WTC11 (cell line): ENCODE data around the gene ANKIB1. TPM values are rescaled to one million over a fixed set of nuclear protein-coding genes. Genes with fewer than 3 reads are reported as not detected.

Source experiments
- ATAC-seq: fragments of 200-7000 bp; cut with Tn5 transposase; 2 replicates; pipeline ENCODE4 v1.10.0; 2021; ENCODE audit warnings: mild to moderate bottlenecking, moderate library complexity
- CTCF ChIA-PET: fragments of 300-600 bp; sonication (Branson Sonifier 250); formaldehyde crosslinking; loops from one replicate; lab custom pipeline; 2021; ENCODE audit warnings: antibody characterized with exemption; lab: Charles Lee
- POLR2A ChIA-PET: fragments of 350-600 bp; sonication (Branson Sonifier 250); formaldehyde crosslinking; loops from one replicate; lab custom pipeline; 2021; ENCODE audit warnings: antibody characterized with exemption; lab: Charles Lee
- DNase-seq: peaks from one replicate; pipeline ENCODE4 v3.0.0; 2021; ENCODE audit warnings: low spot score
- H3K27ac Mint-ChIP-seq: 2 replicates; pipeline ENCODE4 v1.8.0; 2021; ENCODE audit warnings: mixed read lengths
- H3K27me3 Mint-ChIP-seq: 2 replicates; pipeline ENCODE4 v1.8.0; 2021; ENCODE audit warnings: low read depth, mild to moderate bottlenecking, moderate library complexity, mixed read lengths
- H3K36me3 Mint-ChIP-seq: 2 replicates; pipeline ENCODE4 v1.8.0; 2021; ENCODE audit warnings: mixed read lengths
- H3K4me1 Mint-ChIP-seq: 2 replicates; pipeline ENCODE4 v1.8.0; 2022; ENCODE audit warnings: mixed read lengths
- H3K4me3 Mint-ChIP-seq: 2 replicates; pipeline ENCODE4 v1.8.0; 2021; ENCODE audit warnings: mild to moderate bottlenecking, moderate library complexity, mixed read lengths
- H3K9me3 Mint-ChIP-seq: 2 replicates; pipeline ENCODE4 v1.8.0; 2021; ENCODE audit warnings: mixed read lengths
- ESRRA ChIP-seq: sonication (generic); formaldehyde crosslinking; IDR thresholded peaks from 2 replicates; pipeline ENCODE4 v1.8.1; 2022; ENCODE audit warnings: mild to moderate bottlenecking, missing genetic modification reagents, borderline replicate concordance
- FOXP1 ChIP-seq: sonication (generic); formaldehyde crosslinking; IDR thresholded peaks from 2 replicates; pipeline ENCODE4 v1.8.0; 2022; ENCODE audit warnings: missing genetic modification reagents, mild to moderate bottlenecking, moderate library complexity, borderline replicate concordance
- IRF2 ChIP-seq: sonication (generic); formaldehyde crosslinking; IDR thresholded peaks from 2 replicates; pipeline ENCODE4 v1.8.0; 2022; ENCODE audit warnings: low read depth, missing genetic modification reagents, borderline replicate concordance
- NR1H2 ChIP-seq: sonication (generic); formaldehyde crosslinking; IDR thresholded peaks from 2 replicates; pipeline ENCODE4 v1.9.0; 2021; ENCODE audit warnings: mild to moderate bottlenecking, moderate library complexity, missing genetic modification reagents
- OVOL2 ChIP-seq: fragments of 250-450 bp; sonication (Bioruptor Pico); IDR thresholded peaks from 2 replicates; pipeline ENCODE4 v1.9.0; 2021; ENCODE audit warnings: mild to moderate bottlenecking, borderline replicate concordance
- SMAD3 ChIP-seq: sonication (generic); formaldehyde crosslinking; IDR thresholded peaks from 2 replicates; pipeline ENCODE4 v1.8.0; 2022; ENCODE audit warnings: missing genetic modification reagents, mild to moderate bottlenecking, borderline replicate concordance
- SMAD4 ChIP-seq: sonication (generic); formaldehyde crosslinking; IDR thresholded peaks from 2 replicates; pipeline ENCODE4 v1.8.0; 2022; ENCODE audit warnings: mild to moderate bottlenecking, missing genetic modification reagents
- ZBTB21 ChIP-seq: sonication (generic); formaldehyde crosslinking; IDR thresholded peaks from 2 replicates; pipeline ENCODE4 v1.8.1; 2023; ENCODE audit warnings: mild to moderate bottlenecking, missing genetic modification reagents, borderline replicate concordance
- ZNF121 ChIP-seq: sonication (generic); formaldehyde crosslinking; IDR thresholded peaks from 2 replicates; pipeline ENCODE4 v1.8.0; 2023; ENCODE audit warnings: missing genetic modification reagents
- ZNF263 ChIP-seq: sonication (generic); formaldehyde crosslinking; IDR thresholded peaks from 2 replicates; pipeline ENCODE4 v1.8.1; 2022; ENCODE audit warnings: low read depth, mild to moderate bottlenecking, moderate library complexity, missing genetic modification reagents
- ZNF396 ChIP-seq: fragments of 250-450 bp; sonication (Bioruptor Pico); IDR thresholded peaks from 2 replicates; pipeline ENCODE4 v1.8.0; 2021; ENCODE audit warnings: mild to moderate bottlenecking, moderate library complexity, borderline replicate concordance
- total RNA-seq: library from RNA; stranded (reverse); gene quantifications from 3 replicates; pipeline ENCODE4 v1.2.3, GENCODE V29; 2021
- TF ChIP-seq, protein P1 (sequence below): fragments of 250-450 bp; sonication (Bioruptor Pico); IDR thresholded peaks from 2 replicates; pipeline ENCODE4 v1.9.0; 2021; ENCODE audit warnings: moderate library complexity, mild to moderate bottlenecking, inconsistent platforms, borderline replicate concordance
- TF ChIP-seq, protein P2 (sequence below): sonication (generic); formaldehyde crosslinking; IDR thresholded peaks from 2 replicates; pipeline ENCODE4 v1.8.1; 2022; ENCODE audit warnings: low read depth, missing genetic modification reagents, borderline replicate concordance
- TF ChIP-seq, protein P3 (sequence below): sonication (generic); formaldehyde crosslinking; IDR thresholded peaks from 2 replicates; pipeline ENCODE4 v1.8.0; 2022; ENCODE audit warnings: mild to moderate bottlenecking, missing genetic modification reagents
- TF ChIP-seq, protein P4 (sequence below): fragments of 200-600 bp; IDR thresholded peaks from 2 replicates; pipeline ENCODE4 v1.8.0; 2022; ENCODE audit warnings: antibody characterized with exemption
- TF ChIP-seq, protein P5 (sequence below): sonication (generic); formaldehyde crosslinking; IDR thresholded peaks from 2 replicates; pipeline ENCODE4 v1.8.0; 2022; ENCODE audit warnings: mild to moderate bottlenecking, missing genetic modification reagents
- TF ChIP-seq, protein P6 (sequence below): sonication (generic); formaldehyde crosslinking; IDR thresholded peaks from 2 replicates; pipeline ENCODE4 v1.8.1; 2023; ENCODE audit warnings: mild to moderate bottlenecking, moderate library complexity, missing genetic modification reagents
- TF ChIP-seq, protein P7 (sequence below): sonication (generic); formaldehyde crosslinking; IDR thresholded peaks from 2 replicates; pipeline ENCODE4 v1.8.1; 2023; ENCODE audit warnings: mild to moderate bottlenecking, missing genetic modification reagents, moderate library complexity
- TF ChIP-seq, protein P8 (sequence below): fragments of 250-450 bp; sonication (Bioruptor Pico); IDR thresholded peaks from 2 replicates; pipeline ENCODE4 v1.9.0; 2021; ENCODE audit warnings: mild to moderate bottlenecking
- TF ChIP-seq, protein P9 (sequence below): sonication (generic); formaldehyde crosslinking; IDR thresholded peaks from 2 replicates; pipeline ENCODE4 v1.8.0; 2023; ENCODE audit warnings: missing genetic modification reagents, mild to moderate bottlenecking, borderline replicate concordance

ANKIB1 gene
- total RNA-seq, 1 experiment from 2014 or later = 38.5 TPM

DNA sequence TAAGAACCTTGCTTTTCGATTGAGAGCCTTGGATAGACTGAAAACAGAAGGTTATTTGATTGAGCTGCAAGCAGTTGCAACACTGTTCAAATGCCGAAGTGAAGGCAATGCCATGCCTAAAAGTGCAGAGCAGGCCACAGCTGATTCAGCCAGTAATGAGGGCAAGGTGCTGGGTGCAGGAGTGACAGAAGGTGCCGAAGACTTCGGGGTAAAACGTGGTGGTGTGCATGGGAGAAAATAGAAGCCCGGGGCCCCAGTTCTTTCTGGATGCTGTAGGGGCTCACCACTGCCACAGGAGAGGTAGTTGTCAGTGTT lies 157.9 kb downstream of the ANKIB1 start:
- CTCF ChIA-PET = interaction anchor here (1.4 to 2.2 kb wide), 2 partner anchors 44 to 58 kb away, joined by 5 to 10 read pairs; partner anchors contain the start of gene GATAD1
- H3K9me3 Mint-ChIP-seq = no peaks in the 10 kb centered on the region
- TF ChIP-seq, protein P1, sequence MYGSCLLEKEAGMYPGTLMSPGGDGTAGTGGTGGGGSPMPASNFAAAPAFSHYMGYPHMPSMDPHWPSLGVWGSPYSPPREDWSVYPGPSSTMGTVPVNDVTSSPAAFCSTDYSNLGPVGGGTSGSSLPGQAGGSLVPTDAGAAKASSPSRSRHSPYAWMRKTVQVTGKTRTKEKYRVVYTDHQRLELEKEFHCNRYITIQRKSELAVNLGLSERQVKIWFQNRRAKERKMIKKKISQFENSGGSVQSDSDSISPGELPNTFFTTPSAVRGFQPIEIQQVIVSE (CRISPR knock-in tag) = no peak
- TF ChIP-seq, protein P2, sequence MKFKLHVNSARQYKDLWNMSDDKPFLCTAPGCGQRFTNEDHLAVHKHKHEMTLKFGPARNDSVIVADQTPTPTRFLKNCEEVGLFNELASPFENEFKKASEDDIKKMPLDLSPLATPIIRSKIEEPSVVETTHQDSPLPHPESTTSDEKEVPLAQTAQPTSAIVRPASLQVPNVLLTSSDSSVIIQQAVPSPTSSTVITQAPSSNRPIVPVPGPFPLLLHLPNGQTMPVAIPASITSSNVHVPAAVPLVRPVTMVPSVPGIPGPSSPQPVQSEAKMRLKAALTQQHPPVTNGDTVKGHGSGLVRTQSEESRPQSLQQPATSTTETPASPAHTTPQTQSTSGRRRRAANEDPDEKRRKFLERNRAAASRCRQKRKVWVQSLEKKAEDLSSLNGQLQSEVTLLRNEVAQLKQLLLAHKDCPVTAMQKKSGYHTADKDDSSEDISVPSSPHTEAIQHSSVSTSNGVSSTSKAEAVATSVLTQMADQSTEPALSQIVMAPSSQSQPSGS (CRISPR knock-in tag) = no peak
- TF ChIP-seq FOXP1 (CRISPR knock-in tag) = no peak
- TF ChIP-seq, all 79 proteins: peak for 0
- peak; percentile 32 for ATAC-seq
- Mint-ChIP-seq H3K4me3 (no peak overlapping the region), H3K36me3 (peaks cover 3% of the 10 kb centered on the region), H3K4me1 (peaks cover 6% of the 10 kb centered on the region), H3K27me3 (no peaks in the 10 kb centered on the region), H3K27ac (peak overlapping the region; percentile 68)
- no peak for DNase-seq
- POLR2A ChIA-PET = no interaction called here

DNA sequence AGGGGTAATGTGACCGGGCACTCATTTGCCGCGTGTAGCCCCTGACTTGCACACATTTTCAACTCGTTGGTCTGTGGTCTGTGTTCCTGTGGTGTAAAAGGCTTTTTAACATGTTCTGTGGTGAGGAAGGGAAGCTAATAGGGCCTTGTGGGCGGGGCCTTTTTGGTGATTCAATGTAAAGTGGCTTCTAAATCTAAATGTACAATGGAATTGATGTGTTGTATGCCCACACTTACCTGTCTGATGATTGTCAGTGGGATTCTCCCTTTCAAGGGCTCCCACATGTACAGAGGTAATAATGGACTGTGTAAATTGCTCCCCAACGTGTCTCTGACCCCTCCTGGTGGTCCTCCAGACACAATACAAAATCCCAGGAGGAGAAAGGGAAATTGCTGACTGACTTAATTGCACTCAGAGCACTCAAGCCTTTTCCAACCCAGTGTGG lies 158.4 kb downstream of the ANKIB1 start:
- ATAC-seq (peak; percentile 73), DNase-seq (no peak)
- Mint-ChIP-seq H3K4me3 (no peak overlapping the region), H3K36me3 (no peaks in the 10 kb centered on the region), H3K27me3 (no peaks in the 10 kb centered on the region), H3K27ac (no peak overlapping the region; the same call in 1 of the 2 replicates), H3K9me3 (no peaks in the 10 kb centered on the region), H3K4me1 (peaks cover 6% of the 10 kb centered on the region)
- CTCF ChIA-PET = interaction anchor here (1.0 to 2.2 kb wide), 5 partner anchors 20 to 225 kb away, joined by 3 to 10 read pairs (median 5); partner anchors contain the start of gene GATAD1
- POLR2A ChIA-PET = no interaction called here
- TF ChIP-seq SMAD4 (no peak), IRF2 (CRISPR knock-in tag) (no peak), SMAD3 (CRISPR knock-in tag) (no peak), ESRRA (CRISPR knock-in tag) (no peak), ZNF121 (CRISPR knock-in tag) (no peak), ZNF263 (no peak), NR1H2 (CRISPR knock-in tag) (no peak), ZBTB21 (CRISPR knock-in tag) (no peak), ZNF396 (no peak), OVOL2 (CRISPR knock-in tag) (no peak)
- TF ChIP-seq, protein P3, sequence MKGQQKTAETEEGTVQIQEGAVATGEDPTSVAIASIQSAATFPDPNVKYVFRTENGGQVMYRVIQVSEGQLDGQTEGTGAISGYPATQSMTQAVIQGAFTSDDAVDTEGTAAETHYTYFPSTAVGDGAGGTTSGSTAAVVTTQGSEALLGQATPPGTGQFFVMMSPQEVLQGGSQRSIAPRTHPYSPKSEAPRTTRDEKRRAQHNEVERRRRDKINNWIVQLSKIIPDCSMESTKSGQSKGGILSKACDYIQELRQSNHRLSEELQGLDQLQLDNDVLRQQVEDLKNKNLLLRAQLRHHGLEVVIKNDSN = no peak
- TF ChIP-seq, protein P4, sequence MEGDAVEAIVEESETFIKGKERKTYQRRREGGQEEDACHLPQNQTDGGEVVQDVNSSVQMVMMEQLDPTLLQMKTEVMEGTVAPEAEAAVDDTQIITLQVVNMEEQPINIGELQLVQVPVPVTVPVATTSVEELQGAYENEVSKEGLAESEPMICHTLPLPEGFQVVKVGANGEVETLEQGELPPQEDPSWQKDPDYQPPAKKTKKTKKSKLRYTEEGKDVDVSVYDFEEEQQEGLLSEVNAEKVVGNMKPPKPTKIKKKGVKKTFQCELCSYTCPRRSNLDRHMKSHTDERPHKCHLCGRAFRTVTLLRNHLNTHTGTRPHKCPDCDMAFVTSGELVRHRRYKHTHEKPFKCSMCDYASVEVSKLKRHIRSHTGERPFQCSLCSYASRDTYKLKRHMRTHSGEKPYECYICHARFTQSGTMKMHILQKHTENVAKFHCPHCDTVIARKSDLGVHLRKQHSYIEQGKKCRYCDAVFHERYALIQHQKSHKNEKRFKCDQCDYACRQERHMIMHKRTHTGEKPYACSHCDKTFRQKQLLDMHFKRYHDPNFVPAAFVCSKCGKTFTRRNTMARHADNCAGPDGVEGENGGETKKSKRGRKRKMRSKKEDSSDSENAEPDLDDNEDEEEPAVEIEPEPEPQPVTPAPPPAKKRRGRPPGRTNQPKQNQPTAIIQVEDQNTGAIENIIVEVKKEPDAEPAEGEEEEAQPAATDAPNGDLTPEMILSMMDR = no peak
- TF ChIP-seq, protein P5, sequence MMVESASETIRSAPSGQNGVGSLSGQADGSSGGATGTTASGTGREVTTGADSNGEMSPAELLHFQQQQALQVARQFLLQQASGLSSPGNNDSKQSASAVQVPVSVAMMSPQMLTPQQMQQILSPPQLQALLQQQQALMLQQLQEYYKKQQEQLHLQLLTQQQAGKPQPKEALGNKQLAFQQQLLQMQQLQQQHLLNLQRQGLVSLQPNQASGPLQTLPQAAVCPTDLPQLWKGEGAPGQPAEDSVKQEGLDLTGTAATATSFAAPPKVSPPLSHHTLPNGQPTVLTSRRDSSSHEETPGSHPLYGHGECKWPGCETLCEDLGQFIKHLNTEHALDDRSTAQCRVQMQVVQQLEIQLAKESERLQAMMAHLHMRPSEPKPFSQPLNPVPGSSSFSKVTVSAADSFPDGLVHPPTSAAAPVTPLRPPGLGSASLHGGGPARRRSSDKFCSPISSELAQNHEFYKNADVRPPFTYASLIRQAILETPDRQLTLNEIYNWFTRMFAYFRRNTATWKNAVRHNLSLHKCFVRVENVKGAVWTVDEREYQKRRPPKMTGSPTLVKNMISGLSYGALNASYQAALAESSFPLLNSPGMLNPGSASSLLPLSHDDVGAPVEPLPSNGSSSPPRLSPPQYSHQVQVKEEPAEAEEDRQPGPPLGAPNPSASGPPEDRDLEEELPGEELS (CRISPR knock-in tag) = no peak
- TF ChIP-seq, protein P6, sequence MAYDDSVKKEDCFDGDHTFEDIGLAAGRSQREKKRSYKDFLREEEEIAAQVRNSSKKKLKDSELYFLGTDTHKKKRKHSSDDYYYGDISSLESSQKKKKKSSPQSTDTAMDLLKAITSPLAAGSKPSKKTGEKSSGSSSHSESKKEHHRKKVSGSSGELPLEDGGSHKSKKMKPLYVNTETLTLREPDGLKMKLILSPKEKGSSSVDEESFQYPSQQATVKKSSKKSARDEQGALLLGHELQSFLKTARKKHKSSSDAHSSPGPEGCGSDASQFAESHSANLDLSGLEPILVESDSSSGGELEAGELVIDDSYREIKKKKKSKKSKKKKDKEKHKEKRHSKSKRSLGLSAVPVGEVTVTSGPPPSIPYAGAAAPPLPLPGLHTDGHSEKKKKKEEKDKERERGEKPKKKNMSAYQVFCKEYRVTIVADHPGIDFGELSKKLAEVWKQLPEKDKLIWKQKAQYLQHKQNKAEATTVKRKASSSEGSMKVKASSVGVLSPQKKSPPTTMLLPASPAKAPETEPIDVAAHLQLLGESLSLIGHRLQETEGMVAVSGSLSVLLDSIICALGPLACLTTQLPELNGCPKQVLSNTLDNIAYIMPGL (CRISPR knock-in tag) = no peak
- TF ChIP-seq, protein P7, sequence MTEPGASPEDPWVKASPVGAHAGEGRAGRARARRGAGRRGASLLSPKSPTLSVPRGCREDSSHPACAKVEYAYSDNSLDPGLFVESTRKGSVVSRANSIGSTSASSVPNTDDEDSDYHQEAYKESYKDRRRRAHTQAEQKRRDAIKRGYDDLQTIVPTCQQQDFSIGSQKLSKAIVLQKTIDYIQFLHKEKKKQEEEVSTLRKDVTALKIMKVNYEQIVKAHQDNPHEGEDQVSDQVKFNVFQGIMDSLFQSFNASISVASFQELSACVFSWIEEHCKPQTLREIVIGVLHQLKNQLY = no peak
- TF ChIP-seq, protein P8, sequence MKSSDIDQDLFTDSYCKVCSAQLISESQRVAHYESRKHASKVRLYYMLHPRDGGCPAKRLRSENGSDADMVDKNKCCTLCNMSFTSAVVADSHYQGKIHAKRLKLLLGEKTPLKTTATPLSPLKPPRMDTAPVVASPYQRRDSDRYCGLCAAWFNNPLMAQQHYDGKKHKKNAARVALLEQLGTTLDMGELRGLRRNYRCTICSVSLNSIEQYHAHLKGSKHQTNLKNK (CRISPR knock-in tag) = no peak
- TF ChIP-seq, protein P9, sequence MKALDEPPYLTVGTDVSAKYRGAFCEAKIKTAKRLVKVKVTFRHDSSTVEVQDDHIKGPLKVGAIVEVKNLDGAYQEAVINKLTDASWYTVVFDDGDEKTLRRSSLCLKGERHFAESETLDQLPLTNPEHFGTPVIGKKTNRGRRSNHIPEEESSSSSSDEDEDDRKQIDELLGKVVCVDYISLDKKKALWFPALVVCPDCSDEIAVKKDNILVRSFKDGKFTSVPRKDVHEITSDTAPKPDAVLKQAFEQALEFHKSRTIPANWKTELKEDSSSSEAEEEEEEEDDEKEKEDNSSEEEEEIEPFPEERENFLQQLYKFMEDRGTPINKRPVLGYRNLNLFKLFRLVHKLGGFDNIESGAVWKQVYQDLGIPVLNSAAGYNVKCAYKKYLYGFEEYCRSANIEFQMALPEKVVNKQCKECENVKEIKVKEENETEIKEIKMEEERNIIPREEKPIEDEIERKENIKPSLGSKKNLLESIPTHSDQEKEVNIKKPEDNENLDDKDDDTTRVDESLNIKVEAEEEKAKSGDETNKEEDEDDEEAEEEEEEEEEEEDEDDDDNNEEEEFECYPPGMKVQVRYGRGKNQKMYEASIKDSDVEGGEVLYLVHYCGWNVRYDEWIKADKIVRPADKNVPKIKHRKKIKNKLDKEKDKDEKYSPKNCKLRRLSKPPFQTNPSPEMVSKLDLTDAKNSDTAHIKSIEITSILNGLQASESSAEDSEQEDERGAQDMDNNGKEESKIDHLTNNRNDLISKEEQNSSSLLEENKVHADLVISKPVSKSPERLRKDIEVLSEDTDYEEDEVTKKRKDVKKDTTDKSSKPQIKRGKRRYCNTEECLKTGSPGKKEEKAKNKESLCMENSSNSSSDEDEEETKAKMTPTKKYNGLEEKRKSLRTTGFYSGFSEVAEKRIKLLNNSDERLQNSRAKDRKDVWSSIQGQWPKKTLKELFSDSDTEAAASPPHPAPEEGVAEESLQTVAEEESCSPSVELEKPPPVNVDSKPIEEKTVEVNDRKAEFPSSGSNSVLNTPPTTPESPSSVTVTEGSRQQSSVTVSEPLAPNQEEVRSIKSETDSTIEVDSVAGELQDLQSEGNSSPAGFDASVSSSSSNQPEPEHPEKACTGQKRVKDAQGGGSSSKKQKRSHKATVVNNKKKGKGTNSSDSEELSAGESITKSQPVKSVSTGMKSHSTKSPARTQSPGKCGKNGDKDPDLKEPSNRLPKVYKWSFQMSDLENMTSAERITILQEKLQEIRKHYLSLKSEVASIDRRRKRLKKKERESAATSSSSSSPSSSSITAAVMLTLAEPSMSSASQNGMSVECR (CRISPR knock-in tag) = no peak
